Midbrain (tissue), 1 donor: ENCODE measurements around the gene WNT2B.

Experiments used
- DNase-seq: peaks from one replicate; lab custom pipeline; 2025; lab: John Stamatoyannopoulos, UW

WNT2B gene

DNA sequence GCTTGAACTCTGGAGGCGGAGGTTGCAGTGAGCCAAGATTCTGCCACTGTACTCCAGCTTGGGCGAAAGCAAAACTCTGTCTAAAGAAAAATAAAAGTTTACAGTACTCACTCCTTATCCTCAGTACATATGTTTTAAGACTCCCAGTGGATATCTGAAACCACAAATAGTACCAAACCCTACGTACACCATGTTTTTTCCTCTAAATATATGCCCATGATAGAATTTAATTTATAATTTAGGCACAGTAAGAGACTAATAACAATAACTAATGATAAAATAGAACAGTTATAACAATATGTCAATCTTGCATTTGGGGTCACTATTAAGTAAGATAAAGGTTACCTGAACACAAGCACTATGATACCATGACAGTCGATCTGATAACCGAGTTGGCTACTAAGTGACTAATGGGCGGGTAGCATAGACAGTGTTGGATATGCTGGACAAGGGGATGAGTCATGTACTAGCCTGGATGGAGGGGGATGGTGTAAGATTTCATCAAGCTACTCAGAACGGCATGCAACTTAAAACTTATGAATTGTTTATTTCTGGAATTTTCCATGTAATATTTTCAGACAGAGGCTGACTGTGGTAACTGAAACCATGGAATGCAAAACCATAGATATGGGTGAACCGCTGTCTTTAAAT, 66.5 kb downstream of the WNT2B start:
- no peak for DNase-seq

DNA sequence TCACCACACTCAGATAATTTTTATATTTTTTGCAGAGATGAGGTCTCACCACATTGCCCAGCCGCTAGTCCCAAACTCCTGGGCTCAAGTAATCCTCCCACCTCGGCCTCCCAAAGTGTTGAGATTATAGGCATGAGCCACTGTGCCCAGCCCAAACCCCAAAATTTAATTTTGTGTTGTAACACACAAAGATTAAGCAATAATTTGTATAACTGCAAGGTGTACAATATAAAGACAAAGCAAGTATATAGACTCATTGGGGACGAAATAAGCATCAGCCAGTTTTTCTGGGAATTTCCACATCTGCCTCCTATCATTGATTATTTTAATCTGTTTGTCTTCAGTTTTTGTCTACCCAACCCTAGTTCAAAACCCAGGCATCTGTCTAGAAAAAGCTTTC, 67.5 kb downstream of the WNT2B start:
- no peak for DNase-seq
